GM10248 (cell line): ENCODE data around the gene CKMT1B.
"Not testable (repeated sequence)": the region's sequence is repeated elsewhere in the genome, so short reads cannot be mapped to it uniquely, and the experiment has no call there.

Experiments used
- CTCF ChIA-PET: fragments of 300-600 bp; sonication (Branson Sonifier 250); formaldehyde crosslinking; extraction: SDS; loops from one replicate; lab custom pipeline; 2021; ENCODE audit warnings: antibody characterized with exemption; lab: Yijun Ruan, JAX
- POLR2A ChIA-PET: fragments of 350-650 bp; sonication (Branson Sonifier 250); formaldehyde crosslinking; extraction: SDS; loops from one replicate; lab custom pipeline; 2020; ENCODE audit warnings: antibody characterized with exemption; lab: Yijun Ruan, JAX
- DNase-seq: peaks from one replicate; pipeline ENCODE4 v3.0.0; 2012; ENCODE audit errors: extremely low spot score
- CTCF ChIP-seq: IDR thresholded peaks from 2 replicates; pipeline ENCODE4 v1.5.1; 2012; ENCODE audit warnings: mild to moderate bottlenecking, low read depth; ENCODE audit errors: extremely low read depth, missing control alignments, control extremely low read depth

Gene CKMT1B

DNA sequence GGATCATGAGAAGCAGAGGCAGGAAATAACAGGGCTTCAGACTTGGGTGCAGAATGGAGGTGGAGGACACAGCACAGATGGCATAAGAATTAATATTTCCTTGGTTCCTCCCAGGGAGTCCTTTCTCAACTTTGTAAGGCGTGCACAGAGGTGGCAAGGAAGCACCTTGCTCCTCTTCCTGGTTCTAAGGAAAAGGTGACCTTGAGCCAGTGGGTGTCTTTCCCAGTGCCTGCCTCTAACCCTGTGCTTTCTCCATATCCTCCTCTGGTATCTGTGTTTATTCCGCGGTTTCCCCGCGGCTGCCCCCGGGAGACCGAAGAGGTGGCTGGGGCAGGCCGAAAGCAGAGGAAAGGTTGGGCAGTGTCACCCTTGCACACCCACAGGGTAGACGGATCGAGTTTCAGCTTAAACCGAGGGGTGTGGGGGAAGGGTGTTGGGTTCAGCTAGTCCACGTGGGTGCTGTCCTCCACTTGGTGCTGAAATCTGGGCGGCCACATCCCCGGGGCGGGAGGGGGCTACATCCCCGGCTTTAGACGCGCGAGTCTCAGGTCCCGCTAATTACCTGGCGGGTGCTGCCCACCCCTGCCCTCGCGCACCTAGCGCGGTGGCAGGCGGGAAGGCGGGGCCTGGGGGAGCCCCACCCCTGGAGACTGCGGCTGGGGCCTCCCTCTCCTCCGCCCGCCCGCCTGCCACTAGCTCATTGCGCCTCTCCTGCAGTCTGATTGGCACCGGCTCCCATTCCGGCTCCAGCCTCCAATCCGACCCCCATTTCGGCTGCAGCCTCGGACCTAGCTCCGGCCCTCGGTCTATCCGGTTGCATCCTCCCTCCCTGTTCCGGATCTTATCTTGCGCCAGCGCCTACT lies at the start of gene CKMT1B:
TSS of gene CKMT1B (plus strand) at position 700 of the 863 bp plus-strand sequence. CDS start 192 bp downstream, outside the sequence.
- CTCF ChIA-PET, POLR2A ChIA-PET, DNase-seq: not testable (repeated sequence)

DNA sequence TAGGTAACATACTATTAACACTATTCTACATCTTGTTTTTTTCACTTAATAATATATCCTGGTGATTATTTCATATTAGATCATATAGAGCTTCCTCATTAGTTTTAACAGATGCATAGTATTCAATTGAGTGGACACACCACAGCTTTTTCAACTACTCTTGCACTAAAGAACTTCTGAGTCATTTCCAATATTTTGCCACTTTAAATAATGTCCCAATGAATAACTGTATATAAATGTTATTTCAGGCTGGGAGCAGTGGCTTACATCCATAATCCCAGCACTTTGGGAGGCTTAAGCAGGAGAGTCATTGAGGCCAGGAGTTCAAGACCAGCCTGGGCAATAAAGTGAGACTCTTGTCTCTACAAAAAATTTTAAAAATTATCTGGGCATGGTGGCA lies 49.6 kb upstream of the CKMT1B start:
- no peak for TF ChIP-seq CTCF
- POLR2A ChIA-PET: no interaction called here
- CTCF ChIA-PET: interaction anchor here (3.3 kb wide), 1 partner anchor 29 kb away, joined by 15 read pairs; no protein-coding TSS in a partner anchor
- no peak for DNase-seq

GRCh38 chr15:43545426-43545825 lies 48.4 kb upstream of the CKMT1B start:
- no peak for TF ChIP-seq CTCF
- no peak for DNase-seq
- ChIA-PET CTCF (interaction anchor here (1.5 kb wide), 1 partner anchor 11 kb away, joined by 3 read pairs; no protein-coding TSS in a partner anchor), POLR2A (no interaction called here)

DNA sequence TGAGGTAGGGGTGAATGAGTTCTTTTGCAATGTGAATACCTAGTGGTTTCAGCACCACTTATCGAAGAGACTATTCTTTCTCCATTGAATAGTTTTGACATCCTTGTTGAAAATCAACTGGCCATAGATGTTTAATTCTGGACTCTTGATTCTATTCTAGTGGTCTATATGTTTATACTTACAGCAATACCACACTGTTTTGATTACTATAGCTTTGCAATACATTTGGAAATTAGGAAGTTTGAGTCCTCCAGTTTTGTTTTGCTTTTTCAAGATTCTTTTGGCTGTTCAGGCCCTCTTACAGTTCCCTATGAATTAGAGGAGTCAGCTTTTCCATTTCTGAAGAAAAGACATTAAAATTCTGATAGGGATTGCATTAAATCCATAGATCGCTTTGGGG lies 46.3 kb upstream of the CKMT1B start:
- CTCF ChIA-PET: no interaction called here
- no peak for DNase-seq
- POLR2A ChIA-PET: no interaction called here
- TF ChIP-seq CTCF: no peak

DNA sequence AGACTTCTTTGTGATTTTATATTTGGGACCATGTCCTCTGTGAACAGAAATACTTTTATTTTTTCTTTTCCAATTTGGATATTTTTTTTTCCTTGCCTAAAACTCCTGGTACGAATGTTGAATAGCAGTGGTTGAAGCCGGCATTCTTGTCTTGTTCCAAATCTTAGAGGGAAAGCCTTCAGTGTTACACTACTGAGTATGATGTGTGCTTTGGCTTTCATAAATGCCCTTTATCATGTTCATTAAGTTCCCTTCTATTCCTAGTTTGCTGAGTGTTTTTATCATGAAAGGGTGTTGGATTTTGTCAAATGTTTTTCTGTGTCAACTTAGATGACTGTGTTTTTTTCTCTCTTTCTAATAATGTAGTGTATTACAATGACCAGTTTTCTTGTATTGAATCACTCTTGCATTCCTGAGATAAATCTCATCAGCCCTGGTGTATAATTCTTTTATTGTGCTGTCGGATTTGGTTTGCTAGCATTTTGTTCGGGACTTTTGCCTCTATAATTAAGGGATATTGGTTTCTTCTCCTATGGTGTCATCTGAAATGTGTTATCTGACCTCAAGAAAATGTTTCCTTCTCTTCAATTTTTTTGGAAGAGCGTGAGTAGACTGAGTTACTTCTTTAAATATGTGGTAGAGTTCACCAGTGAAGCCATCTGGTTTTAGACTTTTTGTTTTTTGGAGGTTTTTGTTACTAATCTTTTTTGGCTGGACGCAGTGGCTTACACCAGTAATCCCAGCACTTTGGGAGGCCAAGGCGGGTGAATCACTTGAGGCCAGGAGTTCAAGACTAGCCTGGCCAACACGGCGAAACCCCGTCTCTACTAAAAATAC lies 43.1 kb upstream of the CKMT1B start:
- ChIA-PET POLR2A (no interaction called here), CTCF (interaction anchor here (0.6 kb wide), 1 partner anchor 29 kb away, joined by 3 read pairs; no protein-coding TSS in a partner anchor)
- no peak for TF ChIP-seq CTCF
- DNase-seq: no peak

- TF ChIP-seq CTCF: no peak
- POLR2A ChIA-PET: no interaction called here
- CTCF ChIA-PET: no interaction called here
- no peak for DNase-seq
Observed at GRCh38 chr15:43552256-43552655, 41.6 kb upstream of the CKMT1B start.

DNA sequence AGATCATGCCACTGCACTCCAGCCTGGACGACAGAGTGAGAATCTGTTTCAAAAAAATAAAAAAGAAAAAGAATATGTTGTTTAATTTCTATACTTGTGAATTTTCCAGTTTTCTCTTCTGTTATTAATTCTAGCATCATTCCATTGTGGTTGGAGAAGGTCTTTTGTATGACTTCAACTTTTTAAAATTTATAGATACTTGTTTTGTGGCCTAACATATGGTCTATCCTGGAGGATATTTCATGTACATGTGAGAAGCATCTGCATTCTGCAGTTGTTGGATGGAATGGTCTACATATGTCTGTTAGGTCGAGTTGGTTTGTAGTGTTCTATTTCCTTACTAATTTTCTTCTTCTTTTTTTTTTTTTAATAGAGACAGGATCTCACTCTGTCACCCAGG lies 40.8 kb upstream of the CKMT1B start:
- TF ChIP-seq CTCF: no peak
- CTCF ChIA-PET: no interaction called here

GRCh38 chr15:43562753-43563152 lies 31.1 kb upstream of the CKMT1B start:
- DNase-seq, CTCF ChIA-PET, POLR2A ChIA-PET: not testable (repeated sequence)

More for the DNA sequence above, 40.8 kb upstream of the CKMT1B start:
- POLR2A ChIA-PET: no interaction called here
- no peak for DNase-seq

GRCh38 chr15:43563793-43564192 lies 30.0 kb upstream of the CKMT1B start:
- CTCF ChIA-PET, DNase-seq, POLR2A ChIA-PET: not testable (repeated sequence)

- CTCF ChIA-PET, POLR2A ChIA-PET, DNase-seq: not testable (repeated sequence)
Observed at GRCh38 chr15:43566615-43567014, 27.2 kb upstream of the CKMT1B start.
